ENCODE measurements around the gene TSPAN14.
"Not testable (repeated sequence)": the region's sequence is repeated elsewhere in the genome, so short reads cannot be mapped to it uniquely, and the experiment has no call there.

DNA sequence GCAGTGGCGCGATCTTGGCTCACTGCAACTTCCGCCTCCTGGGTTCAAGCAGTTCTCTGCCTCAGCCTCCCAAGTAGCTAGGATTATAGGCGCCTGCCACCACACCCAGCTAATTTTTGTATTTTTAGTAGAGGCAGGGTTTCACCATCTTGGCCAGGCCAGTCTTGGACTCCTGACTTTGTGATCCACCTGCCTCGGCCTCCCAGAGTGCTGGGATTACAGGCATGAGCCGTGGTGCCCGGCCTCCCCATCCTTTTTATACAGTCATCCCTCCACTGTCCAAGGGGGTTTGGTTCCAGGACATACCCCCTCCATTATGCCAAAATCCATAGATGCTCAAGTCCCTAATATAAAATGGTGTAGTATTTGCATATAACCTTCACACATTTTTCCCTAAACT, 21.5 kb downstream of the TSPAN14 start:
- TF ChIP-seq, protein P1, sequence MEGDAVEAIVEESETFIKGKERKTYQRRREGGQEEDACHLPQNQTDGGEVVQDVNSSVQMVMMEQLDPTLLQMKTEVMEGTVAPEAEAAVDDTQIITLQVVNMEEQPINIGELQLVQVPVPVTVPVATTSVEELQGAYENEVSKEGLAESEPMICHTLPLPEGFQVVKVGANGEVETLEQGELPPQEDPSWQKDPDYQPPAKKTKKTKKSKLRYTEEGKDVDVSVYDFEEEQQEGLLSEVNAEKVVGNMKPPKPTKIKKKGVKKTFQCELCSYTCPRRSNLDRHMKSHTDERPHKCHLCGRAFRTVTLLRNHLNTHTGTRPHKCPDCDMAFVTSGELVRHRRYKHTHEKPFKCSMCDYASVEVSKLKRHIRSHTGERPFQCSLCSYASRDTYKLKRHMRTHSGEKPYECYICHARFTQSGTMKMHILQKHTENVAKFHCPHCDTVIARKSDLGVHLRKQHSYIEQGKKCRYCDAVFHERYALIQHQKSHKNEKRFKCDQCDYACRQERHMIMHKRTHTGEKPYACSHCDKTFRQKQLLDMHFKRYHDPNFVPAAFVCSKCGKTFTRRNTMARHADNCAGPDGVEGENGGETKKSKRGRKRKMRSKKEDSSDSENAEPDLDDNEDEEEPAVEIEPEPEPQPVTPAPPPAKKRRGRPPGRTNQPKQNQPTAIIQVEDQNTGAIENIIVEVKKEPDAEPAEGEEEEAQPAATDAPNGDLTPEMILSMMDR (IDR thresholded peaks at IDR 0.05; ENCODE audit: insufficient read depth, low read length) = not testable (repeated sequence)
- not testable (repeated sequence) for TF ChIP-seq POLR2AphosphoS5 (IDR thresholded peaks at IDR 0.05; ENCODE audit: low read depth)
- TF ChIP-seq, protein P2, sequence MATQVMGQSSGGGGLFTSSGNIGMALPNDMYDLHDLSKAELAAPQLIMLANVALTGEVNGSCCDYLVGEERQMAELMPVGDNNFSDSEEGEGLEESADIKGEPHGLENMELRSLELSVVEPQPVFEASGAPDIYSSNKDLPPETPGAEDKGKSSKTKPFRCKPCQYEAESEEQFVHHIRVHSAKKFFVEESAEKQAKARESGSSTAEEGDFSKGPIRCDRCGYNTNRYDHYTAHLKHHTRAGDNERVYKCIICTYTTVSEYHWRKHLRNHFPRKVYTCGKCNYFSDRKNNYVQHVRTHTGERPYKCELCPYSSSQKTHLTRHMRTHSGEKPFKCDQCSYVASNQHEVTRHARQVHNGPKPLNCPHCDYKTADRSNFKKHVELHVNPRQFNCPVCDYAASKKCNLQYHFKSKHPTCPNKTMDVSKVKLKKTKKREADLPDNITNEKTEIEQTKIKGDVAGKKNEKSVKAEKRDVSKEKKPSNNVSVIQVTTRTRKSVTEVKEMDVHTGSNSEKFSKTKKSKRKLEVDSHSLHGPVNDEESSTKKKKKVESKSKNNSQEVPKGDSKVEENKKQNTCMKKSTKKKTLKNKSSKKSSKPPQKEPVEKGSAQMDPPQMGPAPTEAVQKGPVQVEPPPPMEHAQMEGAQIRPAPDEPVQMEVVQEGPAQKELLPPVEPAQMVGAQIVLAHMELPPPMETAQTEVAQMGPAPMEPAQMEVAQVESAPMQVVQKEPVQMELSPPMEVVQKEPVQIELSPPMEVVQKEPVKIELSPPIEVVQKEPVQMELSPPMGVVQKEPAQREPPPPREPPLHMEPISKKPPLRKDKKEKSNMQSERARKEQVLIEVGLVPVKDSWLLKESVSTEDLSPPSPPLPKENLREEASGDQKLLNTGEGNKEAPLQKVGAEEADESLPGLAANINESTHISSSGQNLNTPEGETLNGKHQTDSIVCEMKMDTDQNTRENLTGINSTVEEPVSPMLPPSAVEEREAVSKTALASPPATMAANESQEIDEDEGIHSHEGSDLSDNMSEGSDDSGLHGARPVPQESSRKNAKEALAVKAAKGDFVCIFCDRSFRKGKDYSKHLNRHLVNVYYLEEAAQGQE (IDR thresholded peaks at IDR 0.05; ENCODE audit: insufficient replicate concordance, low read depth) = not testable (repeated sequence)

Data from HL-60 (cell line).